Measurements from ENCODE around the gene NR1H3. TPM values are rescaled to one million over a fixed set of nuclear protein-coding genes. Genes with fewer than 3 reads are reported as not detected.
A peak's percentile ranks its signal among the peaks of the same experiment; 100 is the strongest.

NR1H3 gene
- total and polyA plus RNA-seq, 10 of the 15 experiments (the other 5 are each of a cell fraction or from before 2014, with no cell fraction given) = 2.6 to 8.9 (median 4.5) TPM

GRCh38 chr11:47213950-47214565, 43.7 kb upstream of the NR1H3 start (continued):
- TF ChIP-seq REST (IDR thresholded peaks at IDR 0.05; ENCODE audit: low read depth, low read length) (no peak), HDAC6 (IDR thresholded peaks at IDR 0.05; ENCODE audit: unreplicated experiment) (no peak), MEF2B (IDR thresholded peaks at IDR 0.05; ENCODE audit: partially characterized antibody, poor library complexity, severe bottlenecking) (no peak), STAT3 (IDR thresholded peaks at IDR 0.05; ENCODE audit: low read depth, low read length) (no peak), BMI1 (IDR thresholded peaks at IDR 0.05; ENCODE audit: borderline replicate concordance) (no peak), DPF2 (IDR thresholded peaks at IDR 0.05) (no peak), SKIL (IDR thresholded peaks at IDR 0.05; ENCODE audit: low read depth, poor library complexity, severe bottlenecking) (no peak), YBX1 (IDR thresholded peaks at IDR 0.05) (no peak), HCFC1 (IDR thresholded peaks at IDR 0.05; ENCODE audit: low read length) (no peak), RB1 (IDR thresholded peaks at IDR 0.05; ENCODE audit: borderline replicate concordance) (no peak), RAD21 (IDR thresholded peaks at IDR 0.05; ENCODE audit: insufficient read depth, low read depth, low read length) (no peak), SUZ12 (IDR thresholded peaks at IDR 0.05; ENCODE audit: unreplicated experiment) (no peak), ATF7 (IDR thresholded peaks at IDR 0.05; ENCODE audit: low read depth) (peak; percentile 80), ZNF592 (IDR thresholded peaks at IDR 0.05) (no peak), ATF3 (IDR thresholded peaks at IDR 0.05; ENCODE audit: borderline replicate concordance, extremely low read depth, low read depth, low read length) (no peak), POU2F2 (IDR thresholded peaks at IDR 0.05; ENCODE audit: borderline replicate concordance, low read depth, low read length) (no peak; the same call in 2 of the 3 replicates)

Measured in GM12878 (cell line).